HG03045 (cell line): ENCODE results near the gene TMA7.
"Not testable (repeated sequence)": the region's sequence is repeated elsewhere in the genome, so short reads cannot be mapped to it uniquely, and the experiment has no call there.

Experiments
- ATAC-seq: cut with Tn5 transposase; IDR thresholded peaks from one replicate; pipeline ENCODE4 v1.9.1; 2021; ENCODE audit warnings: mild to moderate bottlenecking, moderate library complexity; ENCODE audit not compliant: unreplicated experiment

Gene TMA7

GRCh38 chr3:48439820-48440589 lies at the start of gene TMA7, which contains the start of gene CCDC51:
TMA7 (plus strand) TSS chr3:48440257; CDS start chr3:48440297, 40 bp downstream.
CCDC51 (minus strand) TSS chr3:48440119; CDS start chr3:48435128, 4,991 bp downstream.
- peak; percentile 96 for ATAC-seq

- no peak for ATAC-seq
These were observed 45.7 kb upstream of the TMA7 start for GRCh38 chr3:48394391-48394790.

- no peak for ATAC-seq
These were observed 44.3 kb upstream of the TMA7 start for GRCh38 chr3:48395714-48396113.

- ATAC-seq: no peak
These were observed 42.0 kb upstream of the TMA7 start for GRCh38 chr3:48397767-48398681.

GRCh38 chr3:48398701-48399386 lies 41.2 kb upstream of the TMA7 start:
- ATAC-seq: no peak

- no peak for ATAC-seq
These were observed 40.5 kb upstream of the TMA7 start for GRCh38 chr3:48399387-48400172.

- no peak for ATAC-seq
These were observed 39.1 kb upstream of the TMA7 start for GRCh38 chr3:48400824-48401433.

- not testable (repeated sequence) for ATAC-seq
These were observed 38.6 kb upstream of the TMA7 start for GRCh38 chr3:48401434-48401901.

GRCh38 chr3:48402281-48402732 lies 37.8 kb upstream of the TMA7 start:
- ATAC-seq: no peak

- no peak for ATAC-seq
These were observed 37.1 kb upstream of the TMA7 start for GRCh38 chr3:48402907-48403306.

GRCh38 chr3:48403533-48404439 lies 36.3 kb upstream of the TMA7 start:
- ATAC-seq: no peak

- no peak for ATAC-seq
These were observed 35.4 kb upstream of the TMA7 start for GRCh38 chr3:48404440-48405342.

- no peak for ATAC-seq
These were observed 34.6 kb upstream of the TMA7 start for GRCh38 chr3:48405343-48405881.

GRCh38 chr3:48405971-48406370 lies 34.1 kb upstream of the TMA7 start:
- no peak for ATAC-seq

- ATAC-seq: no peak
These were observed 33.3 kb upstream of the TMA7 start for GRCh38 chr3:48406443-48407431.

- ATAC-seq: no peak
These were observed 32.4 kb upstream of the TMA7 start for GRCh38 chr3:48407542-48408099.
